HUES64 (cell line): ENCODE measurements around the gene ZMIZ1.

Experiments used
- H3K27ac ChIP-seq: 2 replicates; pipeline ENCODE4 v1.7.0; 2013; ENCODE audit warnings: low read depth, low read length, inconsistent platforms
- H3K27me3 ChIP-seq: 2 replicates; pipeline ENCODE4 v1.6.1; 2013; ENCODE audit warnings: mild to moderate bottlenecking, low read length; ENCODE audit not compliant: insufficient read depth
- H3K36me3 ChIP-seq: 2 replicates; pipeline ENCODE4 v1.6.1; 2013; ENCODE audit warnings: mild to moderate bottlenecking, low read length; ENCODE audit not compliant: insufficient read depth
- H3K4me1 ChIP-seq: 2 replicates; pipeline ENCODE4 v1.6.1; 2013; ENCODE audit warnings: mild to moderate bottlenecking, low read length, moderate library complexity; ENCODE audit not compliant: insufficient read depth
- H3K4me3 ChIP-seq: 2 replicates; pipeline ENCODE4 v1.5.1; 2013; ENCODE audit warnings: mild to moderate bottlenecking, low read length, moderate library complexity
- H3K9ac ChIP-seq: 2 replicates; pipeline ENCODE4 v1.6.1; 2013; ENCODE audit warnings: mild to moderate bottlenecking, low read depth, low read length
- H3K9me3 ChIP-seq: 2 replicates; pipeline ENCODE4 v1.6.1; 2013; ENCODE audit warnings: low read depth, low read length; ENCODE audit not compliant: insufficient read depth
- WGBS: fragments of 150-250, 120-280 bp; methylation state at CpG from one replicate; pipeline ENCODE4 v1.1.7; 2013; ENCODE audit warnings: missing lambda C conversion rate; 5-methylcytosine and 5-hydroxymethylcytosine counted together

Gene ZMIZ1

GRCh38 chr10:79356104-79356503 is 287.3 kb downstream of the ZMIZ1 start:
- Histone ChIP-seq H3K4me3 (no peak overlapping the region), H3K27ac (no peak overlapping the region), H3K4me1 (no peaks in the 10 kb centered on the region), H3K9me3 (no peaks in the 10 kb centered on the region), H3K9ac (no peak overlapping the region), H3K36me3 (peaks cover 40% of the 10 kb centered on the region), H3K27me3 (no peaks in the 10 kb centered on the region)
- WGBS, result 97% methylated on average over 5 of the region's 5 CpGs

- 95% methylated on average over 9 of the region's 9 CpGs for WGBS
- H3K36me3 ChIP-seq, result peaks cover 29% of the 10 kb centered on the region
Measured at GRCh38 chr10:79357180-79357579, 288.4 kb downstream of the ZMIZ1 start.

GRCh38 chr10:79358811-79359210 is 290.0 kb downstream of the ZMIZ1 start:
- Histone ChIP-seq H3K27me3 (no peaks in the 10 kb centered on the region), H3K9ac (no peak overlapping the region), H3K27ac (no peak overlapping the region), H3K36me3 (peaks cover 13% of the 10 kb centered on the region), H3K4me1 (no peaks in the 10 kb centered on the region), H3K4me3 (no peak overlapping the region), H3K9me3 (no peaks in the 10 kb centered on the region)
- 87% methylated on average over 5 of the region's 5 CpGs for WGBS

More at GRCh38 chr10:79357180-79357579, 288.4 kb downstream of the ZMIZ1 start:
- Histone ChIP-seq H3K4me3 (no peak overlapping the region), H3K9ac (no peak overlapping the region), H3K4me1 (no peaks in the 10 kb centered on the region), H3K9me3 (no peaks in the 10 kb centered on the region), H3K27ac (no peak overlapping the region), H3K27me3 (no peaks in the 10 kb centered on the region)

GRCh38 chr10:79359816-79360498 is 291.2 kb downstream of the ZMIZ1 start:
- 96% methylated on average over 6 of the region's 6 CpGs for WGBS
- no peaks in the 10 kb centered on the region for H3K4me1 ChIP-seq
- no peak overlapping the region for H3K4me3 ChIP-seq
- no peaks in the 10 kb centered on the region for H3K9me3 ChIP-seq
- H3K9ac ChIP-seq, result no peak overlapping the region
- no peak overlapping the region for H3K27ac ChIP-seq
- 0 out of 2 replicates have a peak, but pooled peaks cover 3% of the 10 kb centered on the region for H3K36me3 ChIP-seq
- H3K27me3 ChIP-seq, result no peaks in the 10 kb centered on the region

- H3K9ac ChIP-seq, result no peak overlapping the region
- H3K9me3 ChIP-seq, result no peaks in the 10 kb centered on the region
- no peaks in the 10 kb centered on the region for H3K27me3 ChIP-seq
- no peaks in the 10 kb centered on the region for H3K36me3 ChIP-seq
- no peaks in the 10 kb centered on the region for H3K4me1 ChIP-seq
- no peak overlapping the region for H3K4me3 ChIP-seq
- H3K27ac ChIP-seq, result no peak overlapping the region
- WGBS, result 94% methylated on average over 5 of the region's 5 CpGs
Measured at GRCh38 chr10:79360499-79361342, 292.0 kb downstream of the ZMIZ1 start.

GRCh38 chr10:79361726-79362397 is 293.1 kb downstream of the ZMIZ1 start:
- Histone ChIP-seq H3K36me3 (no peaks in the 10 kb centered on the region), H3K27ac (no peak overlapping the region), H3K4me1 (no peaks in the 10 kb centered on the region), H3K9me3 (no peaks in the 10 kb centered on the region), H3K4me3 (no peak overlapping the region), H3K9ac (no peak overlapping the region), H3K27me3 (no peaks in the 10 kb centered on the region)
- 91% methylated on average over 3 of the region's 4 CpGs for WGBS
